Suppressor macrophage treated with lipopolysaccharide for 4 hours (primary cell): ENCODE data around the gene TIGD6.

Experiments used
- DNase-seq: peaks from one replicate; pipeline ENCODE4 v3.0.0-alpha.2; 2020

Gene TIGD6

DNA sequence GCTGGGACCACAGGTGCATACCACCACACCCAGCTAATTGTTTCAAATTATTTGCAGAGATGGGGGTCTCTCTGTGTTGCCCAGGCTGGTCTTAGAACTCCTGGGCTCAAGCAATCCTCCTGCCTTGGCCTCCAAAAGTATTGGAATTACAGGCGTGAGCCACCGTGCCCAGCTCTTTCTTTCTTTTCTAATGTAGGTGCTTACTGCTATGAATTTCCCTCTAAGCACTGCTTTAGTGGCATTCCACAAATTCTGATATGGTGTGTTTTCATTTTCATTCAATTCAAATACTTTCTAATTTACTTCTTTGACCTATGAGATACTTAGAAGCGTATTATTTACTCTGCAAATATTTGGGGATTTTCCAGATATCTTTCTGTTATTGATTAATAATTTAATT, 15.0 kb upstream of the TIGD6 start:
- DNase-seq: no peak

- DNase-seq: no peak
Observed at GRCh38 chr5:150014456-150014855, 14.0 kb upstream of the TIGD6 start.

DNA sequence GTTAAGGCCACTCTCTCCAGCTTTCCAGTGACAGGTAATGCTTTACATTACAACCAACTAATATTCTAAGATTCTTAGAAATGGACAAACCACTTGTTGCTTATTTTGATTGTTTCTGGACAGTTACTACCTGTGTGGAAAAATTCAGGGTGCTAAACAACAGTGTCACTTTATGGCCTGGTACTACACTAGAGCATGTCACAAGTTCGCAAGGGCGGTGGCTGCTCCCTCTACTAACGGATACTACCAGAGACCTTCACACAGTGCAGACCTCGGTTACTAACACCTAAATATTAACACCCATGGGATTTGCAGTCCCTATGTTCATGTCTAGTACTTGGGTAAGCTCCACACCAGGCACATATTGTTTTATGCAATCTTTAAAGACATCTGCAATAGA, 13.5 kb upstream of the TIGD6 start:
- no peak for DNase-seq

- DNase-seq: peak; percentile 43
Observed at GRCh38 chr5:150009671-150010387, 9.4 kb upstream of the TIGD6 start.

DNA sequence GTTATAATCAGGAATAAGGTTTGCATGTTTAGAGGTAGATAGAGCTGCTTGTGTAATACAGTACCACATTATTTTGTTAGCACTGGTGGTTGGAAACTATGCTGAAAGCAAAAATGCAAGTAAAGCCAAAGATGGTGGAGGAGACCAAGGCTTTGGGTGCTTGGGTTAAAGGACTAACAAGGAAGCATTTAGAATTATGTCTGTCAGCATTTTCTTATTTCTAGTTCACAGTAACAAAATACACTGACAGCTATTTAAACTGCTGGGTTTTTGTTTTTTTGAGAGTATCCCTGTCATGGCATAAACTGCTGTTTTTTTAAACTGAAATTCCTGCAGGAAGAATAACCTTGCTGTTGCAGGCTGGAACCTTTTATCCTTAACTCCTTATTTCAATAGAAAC, 6.6 kb upstream of the TIGD6 start:
- no peak for DNase-seq

DNA sequence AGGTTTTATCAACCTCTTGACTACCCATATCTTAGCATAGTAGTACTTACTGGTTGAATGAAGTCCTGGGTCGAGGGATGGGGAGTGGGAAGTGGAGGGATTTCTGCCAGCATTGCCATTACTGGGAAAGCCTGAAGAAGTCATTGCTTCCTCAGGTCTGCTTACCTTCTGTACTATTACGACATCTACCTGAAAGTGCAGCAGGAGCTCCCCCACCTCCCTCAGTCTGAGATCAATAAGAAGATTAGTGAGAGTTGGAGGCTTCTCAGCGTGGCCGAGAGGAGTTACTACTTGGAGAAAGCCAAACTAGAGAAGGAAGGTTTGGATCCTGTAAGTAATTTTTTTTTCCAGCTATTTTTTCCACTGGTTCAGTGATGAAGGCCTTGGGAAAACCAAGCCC, 5.9 kb upstream of the TIGD6 start:
- DNase-seq: no peak

DNA sequence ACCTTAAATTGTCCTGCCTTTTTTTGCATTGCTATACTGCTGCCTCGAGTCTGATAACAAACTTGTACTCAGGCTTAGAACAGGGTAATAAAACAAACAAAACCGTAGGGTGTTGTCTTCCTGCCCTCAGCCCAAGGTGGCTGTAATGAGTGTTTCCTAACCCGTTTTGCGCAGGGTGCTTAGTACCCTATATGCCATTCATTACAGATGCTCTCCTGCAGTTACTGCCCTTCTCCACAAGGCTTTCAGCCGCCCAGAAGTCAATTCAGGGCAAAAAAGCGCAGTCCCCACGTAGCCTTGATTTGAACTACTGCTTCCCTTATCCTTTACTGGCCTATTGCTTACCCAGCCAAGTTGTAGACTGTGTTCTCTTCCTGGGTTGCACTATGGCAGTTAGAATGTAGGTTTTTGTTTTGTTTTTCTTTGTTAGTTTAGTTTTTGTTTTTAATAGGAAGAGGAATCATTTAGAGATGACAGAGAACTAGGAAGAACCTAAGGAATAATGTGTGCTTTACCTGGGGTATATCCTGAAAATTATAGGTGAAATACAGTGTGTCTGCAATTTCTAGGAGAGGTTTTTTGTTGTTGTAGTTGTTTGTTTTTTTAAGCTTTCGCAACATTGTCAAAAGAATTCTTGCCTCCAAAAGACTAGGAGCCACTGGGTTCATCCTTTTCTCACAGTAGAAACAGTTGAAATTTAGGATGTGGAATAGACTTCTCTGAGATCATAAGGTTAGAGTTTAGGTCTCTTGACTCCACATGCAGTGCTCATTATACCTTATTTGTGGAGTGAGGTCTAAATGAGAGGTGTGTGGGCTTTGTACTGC, 1.4 kb upstream of the TIGD6 start:
- peak; percentile 88 for DNase-seq

DNA sequence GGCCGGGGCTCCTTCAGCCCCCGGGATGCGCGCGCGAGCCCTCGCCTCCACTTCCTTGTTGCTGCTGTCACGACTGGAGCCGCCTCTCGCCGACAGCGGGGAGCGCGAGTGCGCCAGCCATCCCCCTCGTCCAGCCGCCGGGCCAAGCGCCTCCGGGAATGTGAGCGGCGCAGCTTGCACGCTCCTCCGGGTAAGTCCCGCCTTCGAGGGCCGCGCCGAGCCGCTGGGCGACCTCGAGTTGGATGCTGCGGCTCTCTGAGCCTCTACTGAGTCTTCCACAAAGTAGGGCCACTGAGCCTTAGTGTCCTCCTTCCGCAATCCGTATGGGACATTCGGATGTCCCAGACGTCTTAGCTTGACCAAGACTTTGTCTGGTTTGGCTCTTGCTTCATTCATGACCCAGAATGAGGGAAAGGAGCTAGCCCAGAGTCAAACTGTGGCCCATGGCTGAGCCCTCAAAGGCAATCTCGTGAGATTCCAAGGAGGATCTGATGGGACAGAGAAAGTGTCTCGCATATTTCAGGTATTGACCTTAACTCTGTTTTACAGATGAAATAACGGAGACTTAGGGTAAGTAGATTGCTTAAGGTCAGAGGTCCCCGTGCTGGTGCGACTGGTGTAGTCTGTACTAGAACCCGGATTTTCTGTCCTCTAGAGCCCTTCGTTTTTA, 671 bp upstream of the TIGD6 start:
- DNase-seq: peak; percentile 61

DNA sequence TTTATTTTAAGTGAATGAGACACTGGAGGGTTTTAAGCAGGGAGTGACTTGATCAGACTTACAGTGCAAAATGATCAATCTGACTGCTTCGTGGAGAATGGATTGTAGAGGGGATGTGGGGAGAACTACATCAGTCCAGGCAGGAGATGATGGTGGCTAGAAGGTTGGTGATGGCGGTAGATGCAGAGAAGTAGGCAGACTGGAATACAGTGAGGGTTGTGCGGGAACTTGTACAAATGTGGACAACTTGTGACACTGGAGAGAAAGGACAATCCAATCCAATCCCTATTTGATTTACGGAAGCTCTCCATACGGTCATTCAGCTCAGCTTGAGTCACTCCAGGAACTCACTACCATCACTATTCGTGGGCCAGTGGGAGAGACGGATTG, 593 bp downstream of the TIGD6 start:
- peak; percentile 56 for DNase-seq

GRCh38 chr5:149999359-149999758, 1.1 kb downstream of the TIGD6 start:
- DNase-seq: no peak

DNA sequence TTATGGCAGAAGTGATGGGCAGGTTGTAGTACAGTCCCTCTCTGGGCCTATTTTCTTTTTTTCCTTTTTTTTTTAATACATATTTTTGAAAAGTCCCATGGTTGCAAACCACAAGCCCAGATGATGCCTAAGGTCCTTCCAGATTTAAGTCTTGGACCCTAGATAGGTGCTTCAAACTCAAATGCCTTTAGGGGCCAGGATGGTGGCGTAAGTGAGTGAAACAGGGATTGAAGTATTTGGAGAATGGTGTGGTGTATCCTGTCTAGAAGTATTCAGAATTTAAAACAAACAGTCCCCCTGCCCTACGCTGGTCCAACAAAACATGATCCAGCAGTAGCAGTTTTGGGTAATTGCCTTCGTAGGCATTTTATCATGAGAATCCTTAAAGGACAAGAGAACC, 2.2 kb downstream of the TIGD6 start:
- DNase-seq: no peak

DNA sequence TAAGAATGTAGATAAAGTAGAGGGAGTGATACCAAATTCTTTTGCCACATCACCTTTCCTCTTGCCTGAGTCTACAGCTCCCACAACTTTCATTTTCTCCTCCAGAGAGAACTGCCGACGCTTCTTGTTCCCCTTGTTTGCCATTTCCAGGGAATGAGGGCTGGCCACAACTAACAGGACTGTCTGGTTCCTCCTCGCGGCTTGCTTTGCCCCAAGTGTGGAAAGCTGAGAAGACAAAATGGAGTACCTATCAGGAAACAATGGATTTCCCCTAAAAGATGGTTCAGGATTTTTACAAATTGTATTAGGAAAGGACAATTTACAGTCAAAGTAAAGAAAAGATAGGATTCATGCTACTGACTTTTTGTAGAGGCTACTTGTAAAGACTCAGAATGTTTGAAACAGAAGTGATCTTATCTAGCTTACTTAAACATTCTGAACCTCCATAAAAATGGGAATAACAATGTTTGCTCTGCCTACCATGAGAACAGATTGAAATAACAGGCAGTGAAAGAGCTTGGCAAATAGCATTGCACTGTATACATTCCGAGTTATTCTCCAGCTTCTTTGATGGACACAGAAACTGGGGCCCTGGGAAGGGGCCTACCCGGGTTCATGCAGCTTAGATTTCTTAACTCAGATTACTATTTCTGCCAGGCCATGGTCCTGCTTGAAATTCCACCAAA, 4.1 kb downstream of the TIGD6 start:
- DNase-seq: no peak

DNA sequence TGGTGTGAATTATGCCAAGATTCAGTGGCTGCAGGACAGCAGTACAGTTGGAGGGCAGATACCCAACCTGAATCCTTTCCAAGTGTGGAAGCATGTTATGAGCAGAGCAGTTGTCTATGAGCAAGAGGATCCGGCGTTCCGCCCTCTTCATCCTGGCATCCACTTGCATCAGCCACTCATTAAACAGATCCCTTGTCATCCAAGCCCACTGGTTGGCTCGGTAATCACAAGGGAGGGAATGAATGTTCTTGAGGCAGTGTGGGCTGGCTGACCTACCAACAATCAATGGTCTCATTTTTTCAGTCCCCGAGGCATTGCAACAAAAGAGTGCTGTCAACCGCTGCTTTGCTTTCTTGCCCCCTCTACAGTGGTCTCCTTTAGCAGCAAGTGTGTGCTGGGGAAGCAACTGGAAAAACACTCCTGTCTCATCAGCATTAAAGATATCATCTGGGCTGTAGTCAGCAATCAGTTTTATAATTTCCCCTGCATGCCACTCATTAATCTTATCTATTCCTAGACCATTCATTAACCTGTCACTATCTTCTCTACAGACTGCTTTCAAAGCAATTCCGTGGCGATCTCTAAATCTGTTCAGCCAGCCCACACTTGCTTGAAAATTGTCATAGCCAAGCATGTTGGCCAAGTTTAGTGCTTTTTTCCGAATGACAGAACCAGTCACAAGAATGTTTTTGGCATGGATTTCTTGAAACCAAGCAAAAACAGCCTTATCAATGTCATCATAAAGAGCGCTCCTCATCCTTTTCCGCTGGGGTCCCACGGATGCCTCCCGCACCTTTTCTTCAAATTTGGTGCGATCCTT, 4.9 kb downstream of the TIGD6 start:
- DNase-seq: no peak

GRCh38 chr5:149993471-149993870, 7.0 kb downstream of the TIGD6 start:
- no peak for DNase-seq

- peak; percentile 79 for DNase-seq
Observed at GRCh38 chr5:149990518-149991376, 9.7 kb downstream of the TIGD6 start.

DNA sequence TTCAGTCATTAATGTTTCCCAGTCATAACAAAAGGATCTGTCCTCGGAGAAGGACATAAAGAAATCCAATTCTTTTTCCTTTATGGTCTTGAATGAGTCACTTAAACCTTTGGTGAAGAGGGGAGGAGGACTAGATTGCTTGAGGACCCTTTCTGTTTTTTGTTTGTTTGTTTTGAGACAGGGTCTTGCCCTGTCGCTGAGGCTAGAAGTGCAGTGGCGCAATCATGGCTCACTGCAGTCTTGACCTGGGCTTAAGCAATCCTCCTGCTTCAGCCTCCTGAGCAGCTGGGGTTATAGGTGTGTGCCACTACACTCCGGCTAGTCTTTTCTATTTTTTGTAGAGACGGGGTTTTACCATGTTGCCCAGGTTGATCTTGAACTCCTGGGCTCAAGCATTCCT, 12.3 kb downstream of the TIGD6 start:
- DNase-seq: no peak

GRCh38 chr5:149982505-149982904, 17.9 kb downstream of the TIGD6 start:
- no peak for DNase-seq

GRCh38 chr5:149981206-149981605, 19.2 kb downstream of the TIGD6 start:
- DNase-seq: no peak

DNA sequence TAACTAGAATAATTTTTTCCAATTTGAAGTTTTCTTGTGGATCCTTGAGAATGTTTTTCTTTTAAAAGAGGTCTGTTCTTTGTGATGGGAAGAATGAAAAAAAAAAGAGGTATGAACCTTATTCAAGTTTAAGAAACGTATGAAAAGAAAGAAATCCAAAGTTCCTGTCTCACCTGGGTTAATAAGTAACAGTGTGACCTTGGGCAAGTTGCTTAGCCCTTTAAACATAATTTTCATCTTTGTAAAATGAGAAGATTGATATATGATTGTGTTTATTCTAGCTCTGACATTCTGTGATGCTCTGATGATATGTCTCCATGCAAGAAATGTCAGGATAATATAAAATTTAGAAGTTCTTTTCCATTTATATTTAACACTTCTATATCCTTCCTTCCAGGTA, 20.6 kb downstream of the TIGD6 start:
- DNase-seq: no peak

GRCh38 chr5:149975409-149975808, 25.0 kb downstream of the TIGD6 start:
- no peak for DNase-seq

DNA sequence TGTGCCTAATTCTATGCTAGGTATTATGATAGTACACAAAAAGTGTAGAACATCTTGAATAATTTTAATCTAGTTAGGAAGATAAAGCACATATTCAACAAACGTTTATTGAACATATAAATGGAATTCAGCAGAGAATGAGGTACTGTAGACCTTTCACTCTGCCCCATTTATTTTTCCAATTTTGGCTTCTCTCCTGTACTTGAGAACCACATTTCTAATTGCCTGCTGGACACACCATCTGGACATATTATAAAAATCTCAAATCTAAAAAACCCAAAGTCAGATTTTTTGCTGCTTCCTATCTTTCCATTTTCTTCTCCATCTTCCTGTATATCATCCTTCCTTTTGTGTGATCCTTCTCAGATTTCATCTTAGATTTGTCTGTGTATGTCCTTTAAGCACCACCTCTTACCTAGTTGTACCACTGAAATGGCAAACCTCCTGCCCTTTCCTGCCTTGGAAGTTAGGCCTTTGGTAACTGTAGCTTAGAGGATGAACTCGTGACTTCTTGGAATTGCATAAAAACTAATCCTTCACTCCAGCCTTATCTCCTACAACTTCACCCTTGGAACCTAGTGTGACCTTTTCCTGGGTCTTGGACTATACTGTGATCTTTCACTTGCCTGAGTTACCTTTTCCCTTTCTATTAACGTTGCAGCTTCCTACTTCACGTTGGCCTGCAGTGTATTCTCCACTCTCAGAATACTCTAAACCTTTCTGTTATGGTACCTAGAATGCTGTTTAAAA, 31.1 kb downstream of the TIGD6 start:
- no peak for DNase-seq
